Spinal cord (tissue), 10 donors: ENCODE results near the gene A1BG. TPM values are rescaled to one million over a fixed set of nuclear protein-coding genes. Genes with fewer than 3 reads are reported as not detected.
A peak's percentile ranks its signal among the peaks of the same experiment; 100 is the strongest.
"Not testable (repeated sequence)": the region's sequence is repeated elsewhere in the genome, so short reads cannot be mapped to it uniquely, and the experiment has no call there.

Experiments used
- DNase-seq, 6 donors: peaks; one replicate each; pipeline versions ENCODE4 v3.0.0 to v3.0.0-alpha.2; 2013 to 2015; ENCODE audit warnings: low spot score in 6 of 6, low read depth in 4 of 6
- H3K27ac ChIP-seq: one replicate; pipeline ENCODE4 v1.5.1; 2013; ENCODE audit warnings: low read depth, low read length, control low read depth
- H3K27me3 ChIP-seq: one replicate; pipeline ENCODE4 v1.6.1; 2013; ENCODE audit warnings: low read length; ENCODE audit not compliant: control insufficient read depth, insufficient read depth
- H3K36me3 ChIP-seq: one replicate; pipeline ENCODE4 v1.6.1; 2013; ENCODE audit warnings: low read length; ENCODE audit not compliant: control insufficient read depth, insufficient read depth
- H3K4me1 ChIP-seq: one replicate; pipeline ENCODE4 v1.6.1; 2013; ENCODE audit warnings: low read length; ENCODE audit not compliant: control insufficient read depth, insufficient read depth
- H3K4me3 ChIP-seq: one replicate; pipeline ENCODE4 v1.5.1; 2013; ENCODE audit warnings: low read depth, low read length, control low read depth
- H3K9me3 ChIP-seq: one replicate; pipeline ENCODE4 v1.6.1; 2013; ENCODE audit warnings: low read length; ENCODE audit not compliant: control insufficient read depth, insufficient read depth
- WGBS: methylation state at CpG from one replicate; pipeline ENCODE4 v1.1.5; 2013; ENCODE audit warnings: missing lambda C conversion rate; ENCODE audit not compliant: insufficient coverage; 5-methylcytosine and 5-hydroxymethylcytosine counted together
- polyA plus RNA-seq, 2 donors: library from polyadenylated mRNA; unstranded; fragments of 120-200 nt; gene quantifications; one replicate each; pipeline ENCODE4 v1.2.1, GENCODE V29; 2013; ENCODE audit not compliant: insufficient read length in 2 of 2
- total RNA-seq, 2 donors: library from RNA; depleted of rRNA in 1 of 2; stranded (reverse); fragments of 120-200 nt in 1 of 2; fragments of >200 nt in 1 of 2; gene quantifications; one replicate each; pipeline versions ENCODE4 v1.2.3 to v1.2.4, GENCODE V29; 2013 to 2014
- donor health status: healthy.

The A1BG gene
- total and polyA plus RNA-seq, 4 donors: 2.0 to 10.8 (median 5.0) TPM

GRCh38 chr19:58325311-58326022 is 27.8 kb downstream of the A1BG start:
- H3K27me3 ChIP-seq: no peaks in the 10 kb centered on the region
- H3K4me1 ChIP-seq: peaks cover 23% of the 10 kb centered on the region
- H3K9me3 ChIP-seq: no peaks in the 10 kb centered on the region
- 87% methylated on average over 4 of the region's 6 CpGs for WGBS
- no peak overlapping the region for H3K27ac ChIP-seq
- peak overlapping the region; percentile 98 for H3K4me3 ChIP-seq
- DNase-seq: no peak
- H3K36me3 ChIP-seq: peaks cover 3% of the 10 kb centered on the region

GRCh38 chr19:58319241-58319640 is 34.1 kb downstream of the A1BG start:
- no peak for DNase-seq
- no peaks in the 10 kb centered on the region for H3K9me3 ChIP-seq
- 91% methylated on average over 10 of the region's 10 CpGs for WGBS
- H3K36me3 ChIP-seq: peaks cover 35% of the 10 kb centered on the region
- H3K27ac ChIP-seq: no peak overlapping the region
- H3K27me3 ChIP-seq: no peaks in the 10 kb centered on the region
- no peak overlapping the region for H3K4me3 ChIP-seq
- no peaks in the 10 kb centered on the region for H3K4me1 ChIP-seq

- Histone ChIP-seq H3K27me3 (no peaks in the 10 kb centered on the region), H3K4me3 (no peak overlapping the region), H3K9me3 (no peaks in the 10 kb centered on the region), H3K27ac (no peak overlapping the region), H3K4me1 (no peaks in the 10 kb centered on the region), H3K36me3 (peaks cover 42% of the 10 kb centered on the region)
- DNase-seq: no peak
- 75% methylated on average over 3 of the region's 4 CpGs for WGBS
Measured at GRCh38 chr19:58318297-58318696, 35.0 kb downstream of the A1BG start.

- DNase-seq: no peak
- WGBS: no CpG with 5 or more reads among the region's 7 CpGs
- no peaks in the 10 kb centered on the region for H3K27me3 ChIP-seq
- H3K4me3 ChIP-seq: no peak overlapping the region
- H3K27ac ChIP-seq: no peak overlapping the region
- H3K4me1 ChIP-seq: no peaks in the 10 kb centered on the region
- peaks cover 49% of the 10 kb centered on the region for H3K36me3 ChIP-seq
- H3K9me3 ChIP-seq: no peaks in the 10 kb centered on the region
Measured at GRCh38 chr19:58317476-58318072, 35.7 kb downstream of the A1BG start.

GRCh38 chr19:58315580-58315979 is 37.7 kb downstream of the A1BG start:
- Histone ChIP-seq H3K9me3 (no peaks in the 10 kb centered on the region), H3K4me1 (no peaks in the 10 kb centered on the region), H3K36me3 (peaks cover 57% of the 10 kb centered on the region), H3K27ac (no peak overlapping the region), H3K4me3 (no peak overlapping the region), H3K27me3 (no peaks in the 10 kb centered on the region)
- DNase-seq: no peak
- 92% methylated on average over 1 of the region's 2 CpGs for WGBS

- DNase-seq: peak in 2 of 6 donors; percentile 45 to 91
- 80% methylated on average over 6 of the region's 7 CpGs for WGBS
- peaks cover 39% of the 10 kb centered on the region for H3K36me3 ChIP-seq
- H3K27ac ChIP-seq: no peak overlapping the region
- H3K9me3 ChIP-seq: no peaks in the 10 kb centered on the region
- no peak overlapping the region for H3K4me3 ChIP-seq
- no peaks in the 10 kb centered on the region for H3K4me1 ChIP-seq
- no peaks in the 10 kb centered on the region for H3K27me3 ChIP-seq
Measured at GRCh38 chr19:58311345-58311865, 41.9 kb downstream of the A1BG start.

GRCh38 chr19:58310685-58311084 is 42.6 kb downstream of the A1BG start:
- H3K4me1 ChIP-seq, H3K9me3 ChIP-seq, H3K27ac ChIP-seq, H3K4me3 ChIP-seq, H3K27me3 ChIP-seq: not testable (repeated sequence)
- peaks cover 32% of the 10 kb centered on the region for H3K36me3 ChIP-seq
- peak in 2 of 6 donors; percentile 49 to 70 for DNase-seq
- WGBS: 44% methylated on average over 8 of the region's 13 CpGs

- Histone ChIP-seq H3K36me3 (peaks cover 12% of the 10 kb centered on the region), H3K4me3 (no peak overlapping the region), H3K27me3 (no peaks in the 10 kb centered on the region), H3K4me1 (peaks cover 10% of the 10 kb centered on the region), H3K27ac (no peak overlapping the region), H3K9me3 (no peaks in the 10 kb centered on the region)
- no peak for DNase-seq
- 100% methylated on average over 1 of the region's 4 CpGs for WGBS
Measured at GRCh38 chr19:58307736-58308135, 45.6 kb downstream of the A1BG start.

- H3K27ac ChIP-seq: peak overlapping the region; percentile 74
- peak overlapping the region; percentile 63 for H3K4me3 ChIP-seq
- H3K36me3 ChIP-seq: peaks cover 8% of the 10 kb centered on the region
- DNase-seq: no peak
- WGBS: 48% methylated on average over 12 of the region's 12 CpGs
- no peaks in the 10 kb centered on the region for H3K27me3 ChIP-seq
- peaks cover 10% of the 10 kb centered on the region for H3K4me1 ChIP-seq
- no peaks in the 10 kb centered on the region for H3K9me3 ChIP-seq
Measured at GRCh38 chr19:58305932-58306323, 47.4 kb downstream of the A1BG start.
